ENCODE measurements around the gene MYLK.

MYLK gene

GRCh38 chr3:123813876-123814275 is 70.3 kb downstream of the MYLK start:
- H3K4me2 ChIP-seq, result no peak overlapping the region
- H3K9ac ChIP-seq, result no peak overlapping the region
- TF ChIP-seq, protein P1, sequence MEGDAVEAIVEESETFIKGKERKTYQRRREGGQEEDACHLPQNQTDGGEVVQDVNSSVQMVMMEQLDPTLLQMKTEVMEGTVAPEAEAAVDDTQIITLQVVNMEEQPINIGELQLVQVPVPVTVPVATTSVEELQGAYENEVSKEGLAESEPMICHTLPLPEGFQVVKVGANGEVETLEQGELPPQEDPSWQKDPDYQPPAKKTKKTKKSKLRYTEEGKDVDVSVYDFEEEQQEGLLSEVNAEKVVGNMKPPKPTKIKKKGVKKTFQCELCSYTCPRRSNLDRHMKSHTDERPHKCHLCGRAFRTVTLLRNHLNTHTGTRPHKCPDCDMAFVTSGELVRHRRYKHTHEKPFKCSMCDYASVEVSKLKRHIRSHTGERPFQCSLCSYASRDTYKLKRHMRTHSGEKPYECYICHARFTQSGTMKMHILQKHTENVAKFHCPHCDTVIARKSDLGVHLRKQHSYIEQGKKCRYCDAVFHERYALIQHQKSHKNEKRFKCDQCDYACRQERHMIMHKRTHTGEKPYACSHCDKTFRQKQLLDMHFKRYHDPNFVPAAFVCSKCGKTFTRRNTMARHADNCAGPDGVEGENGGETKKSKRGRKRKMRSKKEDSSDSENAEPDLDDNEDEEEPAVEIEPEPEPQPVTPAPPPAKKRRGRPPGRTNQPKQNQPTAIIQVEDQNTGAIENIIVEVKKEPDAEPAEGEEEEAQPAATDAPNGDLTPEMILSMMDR (conservative IDR thresholded peaks at IDR 0.05; ENCODE audit: low read depth, low read length), result no peak
- no peak overlapping the region for H3K4me3 ChIP-seq (IDR thresholded peaks at IDR 0.05; ENCODE audit: insufficient read depth, low read depth, low read length)
- H3K27ac ChIP-seq, result no peak overlapping the region
- H3K4me1 ChIP-seq (ENCODE audit: low read depth, poor library complexity, severe bottlenecking), result no peaks in the 10 kb centered on the region
- H2AFZ ChIP-seq (ENCODE audit: low read depth), result no peak overlapping the region
- H3K79me2 ChIP-seq (ENCODE audit: insufficient read depth, low read depth), result no peaks in the 10 kb centered on the region
- H3K36me3 ChIP-seq (ENCODE audit: insufficient read depth), result no peaks in the 10 kb centered on the region
- no peaks in the 10 kb centered on the region for H3K27me3 ChIP-seq (ENCODE audit: insufficient read depth, low read depth)
- no peaks in the 10 kb centered on the region for H4K20me1 ChIP-seq (ENCODE audit: insufficient read depth)

DNA sequence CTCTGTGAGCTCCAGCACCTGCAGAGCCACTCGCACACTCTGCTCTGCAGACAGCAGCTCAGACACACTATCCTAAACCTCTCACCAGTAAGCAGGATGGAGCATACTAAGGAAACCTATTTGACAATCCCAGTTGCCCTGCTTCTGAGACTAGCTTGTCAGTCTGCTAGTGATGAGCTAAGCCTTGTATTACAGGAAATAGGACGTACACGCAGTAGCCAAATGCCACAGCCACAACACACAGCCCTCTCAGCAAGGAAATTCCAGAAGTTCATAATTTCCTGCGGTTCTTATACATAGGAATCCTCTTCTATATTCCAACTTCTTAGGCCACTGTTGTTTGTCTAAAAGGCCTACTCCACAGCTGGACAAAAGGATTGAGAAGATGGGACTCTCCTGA is 74.5 kb downstream of the MYLK start:
- no peaks in the 10 kb centered on the region for H3K36me3 ChIP-seq (ENCODE audit: insufficient read depth)
- H3K4me2 ChIP-seq, result no peak overlapping the region
- no peak overlapping the region for H3K4me3 ChIP-seq (IDR thresholded peaks at IDR 0.05; ENCODE audit: insufficient read depth, low read depth, low read length)
- no peaks in the 10 kb centered on the region for H3K27me3 ChIP-seq (ENCODE audit: insufficient read depth, low read depth)
- no peak overlapping the region for H2AFZ ChIP-seq (ENCODE audit: low read depth)
- H3K9ac ChIP-seq, result no peak overlapping the region
- no peaks in the 10 kb centered on the region for H3K4me1 ChIP-seq (ENCODE audit: low read depth, poor library complexity, severe bottlenecking)
- no peak overlapping the region for H3K27ac ChIP-seq
- TF ChIP-seq, protein P1 (conservative IDR thresholded peaks at IDR 0.05; ENCODE audit: low read depth, low read length), result no peak
- no peaks in the 10 kb centered on the region for H4K20me1 ChIP-seq (ENCODE audit: insufficient read depth)
- no peaks in the 10 kb centered on the region for H3K79me2 ChIP-seq (ENCODE audit: insufficient read depth, low read depth)

- no peak overlapping the region for H3K4me2 ChIP-seq
- H4K20me1 ChIP-seq (ENCODE audit: insufficient read depth), result no peaks in the 10 kb centered on the region
- no peaks in the 10 kb centered on the region for H3K79me2 ChIP-seq (ENCODE audit: insufficient read depth, low read depth)
- H3K4me3 ChIP-seq (IDR thresholded peaks at IDR 0.05; ENCODE audit: insufficient read depth, low read depth, low read length), result no peak overlapping the region
- no peak overlapping the region for H2AFZ ChIP-seq (ENCODE audit: low read depth)
- no peak overlapping the region for H3K9ac ChIP-seq
- H3K36me3 ChIP-seq (ENCODE audit: insufficient read depth), result no peaks in the 10 kb centered on the region
- TF ChIP-seq, protein P1 (conservative IDR thresholded peaks at IDR 0.05; ENCODE audit: low read depth, low read length), result no peak
- H3K27me3 ChIP-seq (ENCODE audit: insufficient read depth, low read depth), result no peaks in the 10 kb centered on the region
- no peaks in the 10 kb centered on the region for H3K4me1 ChIP-seq (ENCODE audit: low read depth, poor library complexity, severe bottlenecking)
- H3K27ac ChIP-seq, result no peak overlapping the region
These were observed 75.3 kb downstream of the MYLK start for GRCh38 chr3:123808812-123809211.

DNA sequence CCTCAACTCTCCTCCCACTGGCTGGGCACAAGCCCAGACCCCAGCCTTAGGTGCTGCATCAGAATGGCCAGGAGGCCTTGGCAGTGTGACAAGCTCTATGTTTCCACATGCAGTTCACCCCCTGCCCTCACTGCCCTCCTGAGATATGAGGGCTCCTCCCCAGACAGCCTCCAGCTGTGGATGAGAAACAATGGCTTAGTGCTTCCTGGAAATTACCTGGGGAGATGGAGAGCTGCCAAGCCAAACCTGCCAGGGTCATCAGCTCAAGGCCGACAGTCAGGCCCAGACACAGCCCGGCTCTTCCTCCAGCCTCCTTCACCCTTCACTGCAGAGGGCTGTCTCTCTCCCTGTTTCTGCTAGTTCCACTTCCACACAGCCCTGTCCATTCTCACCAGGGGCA is 76.3 kb downstream of the MYLK start:
- H3K4me1 ChIP-seq (ENCODE audit: low read depth, poor library complexity, severe bottlenecking), result no peaks in the 10 kb centered on the region

More for the DNA sequence above, 76.3 kb downstream of the MYLK start:
- Histone ChIP-seq H3K36me3 (ENCODE audit: insufficient read depth) (no peaks in the 10 kb centered on the region), H3K4me3 (IDR thresholded peaks at IDR 0.05; ENCODE audit: insufficient read depth, low read depth, low read length) (no peak overlapping the region), H3K79me2 (ENCODE audit: insufficient read depth, low read depth) (no peaks in the 10 kb centered on the region), H3K9ac (no peak overlapping the region), H4K20me1 (ENCODE audit: insufficient read depth) (no peaks in the 10 kb centered on the region), H3K4me2 (no peak overlapping the region), H2AFZ (ENCODE audit: low read depth) (no peak overlapping the region), H3K27me3 (ENCODE audit: insufficient read depth, low read depth) (no peaks in the 10 kb centered on the region), H3K27ac (no peak overlapping the region)
- TF ChIP-seq, protein P1 (conservative IDR thresholded peaks at IDR 0.05; ENCODE audit: low read depth, low read length), result no peak
